Small intestine (tissue), 7 donors: Measurements from ENCODE around the gene CNEP1R1. TPM values are rescaled to one million over a fixed set of nuclear protein-coding genes. Genes with fewer than 3 reads are reported as not detected.

Experiments
- DNase-seq, 2 donors: peaks; one replicate each; pipeline versions ENCODE4 v3.0.0 to v3.0.0-alpha.2; 2013
- FAIRE-seq: peaks from 2 replicates; lab custom pipeline; 2012; peaks lifted over from hg19 to GRCh38; lab: Jason Lieb, UNC
- H3K27ac ChIP-seq, 3 donors: one replicate each; pipeline ENCODE4 v1.5.1; 2013; ENCODE audit warnings: low read length in 2 of 3, mild to moderate bottlenecking in 2 of 3, control low read depth in 1 of 3, inconsistent platforms in 1 of 3, low read depth in 1 of 3, moderate library complexity in 1 of 3
- H3K27me3 ChIP-seq, 3 donors: one replicate each; pipeline ENCODE4 v1.6.1; 2013; ENCODE audit warnings: low read length in 3 of 3, inconsistent platforms in 1 of 3; ENCODE audit not compliant: control insufficient read depth in 3 of 3, insufficient read depth in 3 of 3
- H3K36me3 ChIP-seq, 3 donors: one replicate each; pipeline ENCODE4 v1.6.1; 2013; ENCODE audit warnings: low read length in 3 of 3, inconsistent platforms in 1 of 3, low read depth in 1 of 3, mild to moderate bottlenecking in 1 of 3, moderate library complexity in 1 of 3; ENCODE audit not compliant: control insufficient read depth in 3 of 3, insufficient read depth in 2 of 3
- H3K4me1 ChIP-seq, 3 donors: one replicate each; pipeline ENCODE4 v1.6.1; 2013; ENCODE audit warnings: low read length in 2 of 3, inconsistent platforms in 1 of 3, low read depth in 1 of 3, mild to moderate bottlenecking in 1 of 3, moderate library complexity in 1 of 3; ENCODE audit not compliant: control insufficient read depth in 3 of 3, insufficient read depth in 2 of 3
- H3K4me3 ChIP-seq, 3 donors: one replicate each; pipeline ENCODE4 v1.5.1; 2013; ENCODE audit warnings: low read length in 3 of 3, control low read depth in 1 of 3, inconsistent platforms in 1 of 3, low read depth in 1 of 3, mild to moderate bottlenecking in 1 of 3, moderate library complexity in 1 of 3
- H3K9me3 ChIP-seq, 2 donors: one replicate each; pipeline ENCODE4 v1.6.1; 2013; ENCODE audit warnings: low read depth in 1 of 2, low read length in 1 of 2; ENCODE audit not compliant: control insufficient read depth in 2 of 2, insufficient read depth in 1 of 2
- WGBS, 3 donors: extraction: QIAGEN DNeasy Blood & Tissue Kit; methylation state at CpG; one replicate each; pipeline ENCODE4 v1.1.7; 2013; 5-methylcytosine and 5-hydroxymethylcytosine counted together
- polyA plus RNA-seq, 4 donors: library from polyadenylated mRNA; stranded (reverse) in 3 of 4; unstranded in 1 of 4; fragments of 200-250 nt in 3 of 4; fragments of 120-200 nt in 1 of 4; gene quantifications; one replicate each; pipeline versions ENCODE4 v1.2.1 to v1.2.3, GENCODE V29; 2013
- donor health status: healthy with polysubstance abuse.
- donor health status: control.
- donor health status: control.
- donor health status: Bipolar disorder and iron deficiency.
- donor health status: healthy.

The CNEP1R1 gene
- polyA plus RNA-seq, 4 donors = 6.8 to 22.5 (median 7.4) TPM

DNA sequence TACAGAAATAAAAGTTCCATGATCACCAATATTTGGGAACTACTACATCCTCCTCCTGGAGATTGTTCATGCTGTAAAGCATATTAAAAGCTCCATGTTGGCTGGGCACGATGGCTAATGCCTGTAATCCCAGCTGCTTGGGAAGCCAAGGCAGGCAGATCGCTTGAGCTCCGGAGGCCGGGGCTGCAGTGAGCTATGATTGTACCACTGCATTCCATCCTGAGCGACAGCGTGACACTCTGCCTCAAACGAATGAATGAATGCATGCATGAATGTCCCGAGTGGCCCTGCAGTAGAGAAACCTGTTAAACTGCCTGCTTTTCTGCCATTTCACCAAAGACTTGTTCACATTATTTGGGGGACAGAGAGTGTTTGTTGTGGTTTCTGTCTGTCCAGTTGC lies 15.0 kb downstream of the CNEP1R1 start:
- no peak for FAIRE-seq
- no peaks in the 10 kb centered on the region for H3K27me3 ChIP-seq
- no peak overlapping the region for H3K4me3 ChIP-seq
- 85 to 95% (median 94%) methylated on average over 8 of the region's 8 CpGs for WGBS, 3 donors
- peaks cover 0 to 3% (median 0%) of the 10 kb centered on the region in 3 donors for H3K36me3 ChIP-seq
- peaks cover 0 to 3% (median 2%) of the 10 kb centered on the region in 3 donors for H3K4me1 ChIP-seq
- H3K9me3 ChIP-seq = no peaks in the 10 kb centered on the region
- no peak overlapping the region for H3K27ac ChIP-seq
- no peak for DNase-seq

DNA sequence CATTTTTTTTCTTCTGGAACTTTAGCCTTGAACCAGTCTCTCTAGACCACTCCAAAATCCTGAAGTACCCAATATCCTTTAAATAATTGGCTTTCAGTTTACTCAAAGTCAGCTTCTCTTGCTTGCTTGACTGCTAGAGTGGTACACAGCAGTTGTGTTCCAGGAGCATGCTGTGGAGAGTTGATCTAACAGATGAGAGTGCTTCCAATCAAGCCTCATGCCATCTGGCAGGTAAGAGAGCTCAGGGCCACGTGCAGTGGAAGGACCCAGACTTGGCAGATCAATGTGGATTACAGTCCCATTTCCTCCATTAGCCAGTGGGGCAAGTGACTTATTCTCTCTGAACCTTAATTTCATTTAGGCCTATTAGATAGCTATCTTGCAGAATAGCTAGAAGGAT lies 15.7 kb downstream of the CNEP1R1 start:
- Histone ChIP-seq H3K36me3 (peaks cover 0 to 3% (median 0%) of the 10 kb centered on the region in 3 donors), H3K27ac (no peak overlapping the region), H3K9me3 (no peaks in the 10 kb centered on the region), H3K27me3 (no peaks in the 10 kb centered on the region), H3K4me3 (no peak overlapping the region), H3K4me1 (peaks cover 0 to 3% (median 2%) of the 10 kb centered on the region in 3 donors)
- no peak for FAIRE-seq
- DNase-seq = no peak
- WGBS, 3 donors = 48 to 54% (median 52%) methylated on average over 1 of the region's 1 CpG

DNA sequence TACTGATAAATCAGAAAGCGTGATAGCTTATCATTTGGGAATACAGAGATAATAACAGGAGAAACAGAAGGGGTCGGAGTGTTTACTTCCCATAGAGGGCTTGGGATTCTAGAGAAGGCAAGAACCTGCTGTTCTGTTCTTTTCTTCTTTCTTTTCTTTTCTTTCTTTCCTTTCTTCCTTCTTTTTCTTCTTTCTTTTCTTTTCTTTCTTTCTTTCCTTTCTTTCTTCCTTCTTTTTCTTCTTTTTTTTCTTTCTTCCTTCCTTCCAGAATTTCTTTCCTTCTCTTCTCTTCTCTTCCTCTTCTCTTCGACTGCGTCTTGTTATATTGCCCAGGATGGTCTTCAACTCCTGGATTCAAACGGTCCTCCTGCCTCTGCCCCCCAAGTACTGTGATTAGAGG lies 18.3 kb downstream of the CNEP1R1 start:
- peaks cover 0 to 3% (median 2%) of the 10 kb centered on the region in 3 donors for H3K4me1 ChIP-seq
- H3K27ac ChIP-seq = no peak overlapping the region
- H3K4me3 ChIP-seq = no peak overlapping the region
- 75 to 89% (median 84%) methylated on average over 5 of the region's 5 CpGs for WGBS, 3 donors
- H3K36me3 ChIP-seq = no peaks in the 10 kb centered on the region
- FAIRE-seq = no peak
- DNase-seq = no peak
- H3K27me3 ChIP-seq = peaks cover 0 to 3% (median 3%) of the 10 kb centered on the region in 3 donors
- H3K9me3 ChIP-seq = no peaks in the 10 kb centered on the region

DNA sequence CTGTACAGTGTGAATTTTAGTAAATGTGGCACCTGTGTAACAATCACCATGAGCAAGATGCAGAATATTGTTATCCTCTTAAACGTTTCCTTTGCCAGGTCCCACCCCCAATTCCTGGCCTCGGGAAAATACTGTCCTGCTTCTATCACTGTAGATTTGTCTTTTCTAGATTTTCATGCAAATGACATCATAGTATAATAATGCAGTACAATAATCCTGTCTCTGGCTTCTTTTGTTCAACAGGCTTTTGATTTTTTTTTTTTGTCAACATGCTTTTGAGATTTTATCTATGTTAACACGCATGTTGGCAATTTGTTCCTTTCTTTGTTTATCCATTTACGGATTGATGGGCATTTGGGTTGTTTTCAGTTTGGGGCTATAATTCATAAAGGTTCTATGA lies 20.4 kb downstream of the CNEP1R1 start:
- H3K36me3 ChIP-seq = no peaks in the 10 kb centered on the region
- H3K27ac ChIP-seq = no peak overlapping the region
- FAIRE-seq (no peak), DNase-seq (no peak)
- H3K9me3 ChIP-seq = no peaks in the 10 kb centered on the region
- WGBS, 3 donors = 55 to 64% (median 63%) methylated on average over 4 of the region's 4 CpGs
- H3K4me3 ChIP-seq = no peak overlapping the region
- no peaks in the 10 kb centered on the region for H3K4me1 ChIP-seq
- H3K27me3 ChIP-seq = peaks cover 0 to 3% (median 3%) of the 10 kb centered on the region in 3 donors

DNA sequence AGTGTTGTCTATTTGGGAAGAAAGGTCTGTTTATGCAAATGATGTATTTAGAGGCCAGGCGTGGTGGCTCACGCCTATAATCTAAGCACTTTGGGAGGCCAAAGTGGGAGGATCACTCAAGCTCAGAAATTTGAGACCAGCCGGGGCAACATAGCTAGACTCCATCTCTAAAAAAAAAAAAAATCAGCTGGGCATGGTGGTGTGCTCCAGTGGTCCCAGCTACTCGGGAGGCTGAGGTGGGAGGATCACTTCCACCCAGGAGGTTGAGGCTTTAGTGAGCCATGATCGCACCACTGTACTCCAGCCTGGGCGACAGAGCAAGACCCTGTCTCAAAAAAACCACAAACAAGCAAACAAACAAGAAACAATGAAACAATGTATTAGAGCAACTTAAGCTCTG lies 21.8 kb downstream of the CNEP1R1 start:
- DNase-seq = no peak
- H3K36me3 ChIP-seq = no peaks in the 10 kb centered on the region
- H3K9me3 ChIP-seq = no peaks in the 10 kb centered on the region
- H3K4me1 ChIP-seq = no peaks in the 10 kb centered on the region
- H3K27me3 ChIP-seq = peaks cover 0 to 3% (median 3%) of the 10 kb centered on the region in 3 donors
- H3K27ac ChIP-seq = no peak overlapping the region
- no peak for FAIRE-seq
- no peak overlapping the region for H3K4me3 ChIP-seq
- 82 to 93% (median 87%) methylated on average over 6 of the region's 6 CpGs for WGBS, 3 donors

DNA sequence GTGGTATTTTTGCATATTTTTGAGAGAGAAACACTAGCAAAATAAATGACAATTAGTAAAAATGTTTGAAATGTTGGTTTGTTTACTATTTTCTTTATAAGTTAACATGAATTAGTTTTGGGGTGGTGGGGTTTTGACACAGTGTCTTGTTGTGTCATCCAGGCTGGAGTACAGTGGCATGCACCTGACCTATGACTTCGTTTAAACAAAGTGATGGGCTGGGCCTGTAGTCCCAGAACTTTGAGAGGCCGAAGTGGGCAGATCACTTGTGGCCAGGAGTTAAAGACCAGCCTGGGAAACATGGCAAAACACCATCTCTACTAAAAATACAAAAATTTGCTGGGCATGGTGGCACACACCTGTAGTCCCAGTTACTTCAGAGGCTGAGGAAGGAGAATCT lies 22.8 kb downstream of the CNEP1R1 start:
- no peak overlapping the region for H3K27ac ChIP-seq
- no peak overlapping the region for H3K4me3 ChIP-seq
- peaks cover 0 to 3% (median 3%) of the 10 kb centered on the region in 3 donors for H3K27me3 ChIP-seq
- no peaks in the 10 kb centered on the region for H3K36me3 ChIP-seq
- H3K9me3 ChIP-seq = no peaks in the 10 kb centered on the region
- H3K4me1 ChIP-seq = no peaks in the 10 kb centered on the region
- no peak for FAIRE-seq
- 65 to 80% (median 77%) methylated on average over 2 of the region's 2 CpGs for WGBS, 3 donors
- DNase-seq = no peak

DNA sequence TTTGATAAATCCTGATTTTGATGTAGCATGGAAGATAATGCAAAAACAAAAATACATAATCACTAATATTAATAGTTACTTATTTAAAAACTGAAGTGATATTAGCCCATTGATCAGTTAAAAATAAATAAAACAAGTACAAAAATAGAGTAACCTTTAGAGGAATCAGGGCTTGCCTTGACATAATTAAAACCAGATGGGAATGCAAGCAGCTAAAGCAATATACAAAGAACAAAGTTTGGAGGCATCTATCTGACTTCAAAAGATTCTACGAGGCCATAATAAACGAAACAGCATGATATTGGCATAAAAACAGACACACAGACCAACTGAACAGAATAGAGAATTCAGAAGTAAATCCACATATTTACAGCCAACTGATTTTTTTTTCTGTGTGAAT lies 25.8 kb downstream of the CNEP1R1 start:
- H3K4me3 ChIP-seq = no peak overlapping the region
- FAIRE-seq (no peak), DNase-seq (no peak)
- H3K27ac ChIP-seq = no peak overlapping the region
- WGBS, 3 donors = 46 to 63% (median 52%) methylated on average over 2 of the region's 2 CpGs
- H3K9me3 ChIP-seq = peaks cover 1 to 2% of the 10 kb centered on the region in 2 donors
- no peaks in the 10 kb centered on the region for H3K4me1 ChIP-seq
- H3K36me3 ChIP-seq = no peaks in the 10 kb centered on the region
- peaks cover 0 to 3% (median 3%) of the 10 kb centered on the region in 3 donors for H3K27me3 ChIP-seq

DNA sequence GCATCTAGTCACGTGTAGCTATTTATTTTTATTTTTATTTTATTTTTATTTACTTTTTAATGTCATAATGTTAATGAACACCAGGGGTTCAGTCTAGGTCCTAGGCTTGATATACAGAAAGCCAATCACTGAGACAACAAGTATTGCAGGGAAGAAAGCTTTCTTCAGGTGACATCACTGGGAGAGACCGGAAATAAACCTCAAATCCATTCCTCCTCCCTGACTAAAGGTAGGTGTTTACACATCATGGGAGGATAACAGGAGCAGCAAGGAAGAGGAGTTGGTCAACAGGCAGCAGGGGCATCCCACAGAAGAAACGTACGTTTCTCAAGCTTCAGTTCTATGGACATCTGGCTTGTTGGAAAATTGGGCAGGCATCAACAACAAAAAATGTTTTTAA lies 31.2 kb downstream of the CNEP1R1 start:
- no peak for DNase-seq
- H3K36me3 ChIP-seq = no peaks in the 10 kb centered on the region
- no peak overlapping the region for H3K4me3 ChIP-seq
- 91 to 95% (median 94%) methylated on average over 4 of the region's 4 CpGs for WGBS, 3 donors
- no peaks in the 10 kb centered on the region for H3K4me1 ChIP-seq
- no peak for FAIRE-seq
- H3K27ac ChIP-seq = no peak overlapping the region
- peaks cover 2 to 8% of the 10 kb centered on the region in 2 donors for H3K9me3 ChIP-seq
- no peaks in the 10 kb centered on the region for H3K27me3 ChIP-seq
